Lower lobe of right lung (tissue), 2 donors: ENCODE measurements around the gene NHERF1. TPM values are rescaled to one million over a fixed set of nuclear protein-coding genes. Genes with fewer than 3 reads are reported as not detected.

ENCODE experiments used
- ATAC-seq, 2 donors: fragments of 200-7000 bp; cut with Tn5 transposase; one replicate each; pipeline ENCODE4 v1.9.1; 2020 to 2022; ENCODE audit warnings: mild to moderate bottlenecking in 2 of 2, moderate library complexity in 2 of 2
- DNase-seq: peaks from one replicate; pipeline ENCODE4 v3.0.0-alpha.2; 2020
- H3K27ac ChIP-seq: fragments of 200-600 bp; one replicate; pipeline ENCODE4 v1.8.0; 2022
- H3K27me3 ChIP-seq: fragments of 200-600 bp; one replicate; pipeline ENCODE4 v1.8.0; 2022; ENCODE audit warnings: low read depth
- H3K36me3 ChIP-seq: fragments of 200-600 bp; one replicate; pipeline ENCODE4 v1.8.0; 2022; ENCODE audit warnings: mild to moderate bottlenecking
- H3K4me1 ChIP-seq: fragments of 200-600 bp; one replicate; pipeline ENCODE4 v1.8.0; 2022
- H3K4me3 ChIP-seq: fragments of 200-600 bp; one replicate; pipeline ENCODE4 v1.8.0; 2022; ENCODE audit warnings: mild to moderate bottlenecking
- H3K9me3 ChIP-seq: fragments of 200-600 bp; one replicate; pipeline ENCODE4 v1.8.0; 2022
- CTCF ChIP-seq: fragments of 200-600 bp; IDR thresholded peaks from one replicate; pipeline ENCODE4 v1.8.0; 2022; ENCODE audit warnings: antibody characterized with exemption, mild to moderate bottlenecking
- intact Hi-C: fragments of 100-400 bp; cut with DNase I; formaldehyde crosslinking; loops from one replicate; pipeline ENCODE4 v1.11.0; 2022
- total RNA-seq: library from RNA; stranded (reverse); fragmentation: NEBNext Ultra II Directional; extraction: Animal tissue kit (Norgen Biotek cat#: 25700); gene quantifications from one replicate; pipeline ENCODE4 v1.2.1, GENCODE V29; 2021
- donor health status: DM: no; HTN: yes; CAD: no; lungs with severe emphysema.

NHERF1 gene
- total RNA-seq, 1 donor from 2014 or later, result 35.7 TPM

GRCh38 chr17:74780443-74781238 lies 32.2 kb downstream of the NHERF1 start:
- intact Hi-C loops, result no loop called here
- ATAC-seq (no peak), DNase-seq (no peak)
- peak overlapping the region; percentile 50 for H3K27ac ChIP-seq
- peak; percentile 27 for TF ChIP-seq CTCF
- no peaks in the 10 kb centered on the region for H3K9me3 ChIP-seq
- H3K4me3 ChIP-seq, result no peak overlapping the region
- no peaks in the 10 kb centered on the region for H3K27me3 ChIP-seq
- peaks cover 4% of the 10 kb centered on the region for H3K36me3 ChIP-seq
- H3K4me1 ChIP-seq, result peaks cover 49% of the 10 kb centered on the region

GRCh38 chr17:74782571-74782970 lies 34.1 kb downstream of the NHERF1 start:
- Histone ChIP-seq H3K9me3 (no peaks in the 10 kb centered on the region), H3K4me3 (no peak overlapping the region), H3K4me1 (peaks cover 44% of the 10 kb centered on the region), H3K27me3 (no peaks in the 10 kb centered on the region), H3K36me3 (peaks cover 4% of the 10 kb centered on the region), H3K27ac (no peak overlapping the region)
- ATAC-seq, result no peak
- intact Hi-C loops, result no loop called here
- DNase-seq, result no peak
- no peak for TF ChIP-seq CTCF

GRCh38 chr17:74784125-74784810 lies 35.8 kb downstream of the NHERF1 start:
- H3K27ac ChIP-seq, result no peak overlapping the region
- no peaks in the 10 kb centered on the region for H3K27me3 ChIP-seq
- no peak for TF ChIP-seq CTCF
- peaks cover 27% of the 10 kb centered on the region for H3K4me1 ChIP-seq
- intact Hi-C loops, result no loop called here
- DNase-seq, result no peak
- peaks cover 9% of the 10 kb centered on the region for H3K36me3 ChIP-seq
- no peaks in the 10 kb centered on the region for H3K9me3 ChIP-seq
- ATAC-seq, result no peak
- H3K4me3 ChIP-seq, result no peak overlapping the region

GRCh38 chr17:74785096-74785980 lies 36.9 kb downstream of the NHERF1 start:
- peaks cover 13% of the 10 kb centered on the region for H3K36me3 ChIP-seq
- H3K4me1 ChIP-seq, result peaks cover 19% of the 10 kb centered on the region
- H3K27me3 ChIP-seq, result no peaks in the 10 kb centered on the region
- TF ChIP-seq CTCF, result no peak
- no peaks in the 10 kb centered on the region for H3K9me3 ChIP-seq
- DNase-seq (no peak), ATAC-seq (no peak)
- intact Hi-C loops, result no loop called here
- H3K27ac ChIP-seq, result no peak overlapping the region
- no peak overlapping the region for H3K4me3 ChIP-seq

GRCh38 chr17:74785981-74786360 lies 37.5 kb downstream of the NHERF1 start:
- H3K9me3 ChIP-seq, result no peaks in the 10 kb centered on the region
- DNase-seq (no peak), ATAC-seq (no peak)
- no peak overlapping the region for H3K27ac ChIP-seq
- no peaks in the 10 kb centered on the region for H3K27me3 ChIP-seq
- TF ChIP-seq CTCF, result no peak
- peaks cover 18% of the 10 kb centered on the region for H3K36me3 ChIP-seq
- intact Hi-C loops, result no loop called here
- no peak overlapping the region for H3K4me3 ChIP-seq
- H3K4me1 ChIP-seq, result peaks cover 13% of the 10 kb centered on the region
